Stimulated activated CD8-positive, alpha-beta memory T cell treated with anti-CD3 and anti-CD28 coated beads, Interleukin-7, amount 100 ng/mL, for 4 hours (primary cell): ENCODE data around the gene BOD1L1.
"Not testable (repeated sequence)": the region's sequence is repeated elsewhere in the genome, so short reads cannot be mapped to it uniquely, and the experiment has no call there.

Source experiments
- DNase-seq, 2 donors: peaks; one replicate each; pipeline ENCODE4 v3.0.0-alpha.2; 2020; ENCODE audit warnings: low read depth in 2 of 2

BOD1L1 gene

GRCh38 chr4:13618212-13618806 lies 9.2 kb downstream of the BOD1L1 start:
- no peak for DNase-seq

- DNase-seq = no peak
These were observed 9.7 kb downstream of the BOD1L1 start for GRCh38 chr4:13617801-13618200.

GRCh38 chr4:13616597-13616996 lies 10.9 kb downstream of the BOD1L1 start:
- DNase-seq = no peak

DNA sequence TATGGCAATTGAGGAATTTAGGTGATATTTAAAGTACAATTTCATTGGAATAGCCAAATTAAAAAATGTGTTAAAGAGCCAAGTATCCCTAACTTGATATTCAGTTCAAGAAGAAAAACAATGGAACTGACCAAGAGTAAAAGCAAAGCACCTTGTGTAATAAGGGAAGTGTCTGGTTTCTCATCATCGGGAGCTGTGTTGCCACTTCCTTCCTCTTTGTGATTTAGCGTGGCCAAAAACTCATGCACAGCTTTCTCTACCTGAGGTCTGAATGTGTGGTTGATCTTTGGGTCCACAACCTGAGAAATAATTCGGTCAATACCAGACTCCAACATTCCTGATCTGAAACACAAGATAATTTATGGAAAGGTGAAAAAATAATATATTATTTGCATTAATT lies 12.4 kb downstream of the BOD1L1 start:
- no peak for DNase-seq

DNA sequence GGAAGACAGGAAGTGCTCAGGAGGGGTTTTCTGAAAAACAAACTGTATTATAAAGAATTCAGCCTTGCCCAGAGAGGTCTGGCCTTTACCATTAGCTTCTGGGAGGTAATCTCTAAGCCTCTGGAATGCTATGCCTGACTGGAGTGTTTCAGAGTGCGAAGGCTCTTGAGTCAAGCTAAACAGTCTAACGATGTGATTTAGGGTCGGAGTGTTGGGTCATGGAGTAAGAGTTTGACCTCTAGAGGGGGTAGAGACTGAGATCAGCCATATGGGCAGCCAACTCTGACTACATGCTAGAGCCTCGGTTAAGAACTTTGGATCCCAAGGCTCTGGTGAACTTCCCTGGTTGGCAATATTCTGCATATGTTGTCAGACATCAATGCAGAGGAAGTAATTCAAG lies 15.0 kb downstream of the BOD1L1 start:
- DNase-seq = no peak

- no peak for DNase-seq
These were observed 16.2 kb downstream of the BOD1L1 start for GRCh38 chr4:13611283-13611842.

GRCh38 chr4:13605330-13605729 lies 22.2 kb downstream of the BOD1L1 start:
- DNase-seq = no peak

- no peak for DNase-seq
These were observed 25.7 kb downstream of the BOD1L1 start for GRCh38 chr4:13601848-13602247.

- no peak for DNase-seq
These were observed 26.5 kb downstream of the BOD1L1 start for GRCh38 chr4:13601048-13601447.

- DNase-seq = no peak
These were observed 28.4 kb downstream of the BOD1L1 start for GRCh38 chr4:13599159-13599558.

DNA sequence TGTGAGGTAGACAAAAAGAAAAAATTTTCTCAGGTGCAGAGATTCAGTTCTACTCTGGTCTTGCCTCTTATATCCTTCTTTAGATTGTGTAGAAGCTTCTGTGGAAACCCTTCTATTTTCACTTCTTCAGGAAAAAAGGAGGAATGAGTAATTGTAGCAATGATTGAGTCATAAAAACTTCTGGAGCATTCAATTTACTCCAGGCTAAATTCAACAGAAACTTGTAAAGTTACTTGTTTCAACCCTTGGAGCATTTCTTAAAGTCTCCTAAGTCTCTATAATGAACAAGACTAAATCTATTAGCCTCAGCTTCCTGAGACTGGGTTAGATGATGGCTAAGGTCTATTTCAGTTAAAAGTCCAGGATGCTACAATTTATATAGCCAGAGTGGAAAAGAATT lies 29.9 kb downstream of the BOD1L1 start:
- no peak for DNase-seq

DNA sequence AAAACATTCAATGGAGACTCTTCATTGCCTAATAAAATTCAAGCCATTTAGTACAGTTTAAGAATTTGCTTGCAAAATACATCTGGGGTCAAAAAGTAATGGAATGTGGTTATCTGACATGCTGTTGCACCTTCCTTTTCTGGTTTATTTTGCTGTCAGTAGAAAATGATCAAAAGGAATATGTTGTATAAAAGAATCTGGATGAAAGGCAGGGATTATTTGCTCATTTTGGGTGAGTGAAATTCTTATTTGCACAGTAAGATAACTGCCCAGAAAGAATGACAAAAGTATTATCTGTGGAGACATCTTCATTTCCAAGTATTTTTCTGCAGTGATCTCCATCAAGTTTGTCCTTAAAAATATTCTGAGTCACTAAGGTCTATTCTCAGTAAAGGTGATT lies 30.4 kb downstream of the BOD1L1 start:
- no peak for DNase-seq

- no peak for DNase-seq
These were observed 35.3 kb downstream of the BOD1L1 start for GRCh38 chr4:13592220-13592619.

DNA sequence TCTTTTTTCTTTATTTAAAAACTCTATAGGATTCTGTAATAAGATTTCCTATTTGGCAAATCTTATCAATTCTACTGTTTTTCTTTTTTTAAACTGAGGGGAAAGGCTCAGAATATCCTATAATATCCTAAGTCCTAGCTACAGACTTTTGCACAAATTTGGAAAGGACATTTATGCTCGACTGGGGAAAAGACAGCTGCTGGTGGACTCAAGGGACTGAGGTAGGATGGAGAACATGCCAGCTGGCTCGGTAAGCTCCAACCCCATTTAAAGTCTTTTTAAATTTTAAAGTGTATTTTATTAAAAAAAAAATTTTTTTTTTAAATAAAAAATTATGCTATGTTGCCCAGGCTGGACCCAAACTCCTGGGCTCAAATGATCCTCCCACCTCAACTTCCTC lies 36.8 kb downstream of the BOD1L1 start:
- DNase-seq = no peak

DNA sequence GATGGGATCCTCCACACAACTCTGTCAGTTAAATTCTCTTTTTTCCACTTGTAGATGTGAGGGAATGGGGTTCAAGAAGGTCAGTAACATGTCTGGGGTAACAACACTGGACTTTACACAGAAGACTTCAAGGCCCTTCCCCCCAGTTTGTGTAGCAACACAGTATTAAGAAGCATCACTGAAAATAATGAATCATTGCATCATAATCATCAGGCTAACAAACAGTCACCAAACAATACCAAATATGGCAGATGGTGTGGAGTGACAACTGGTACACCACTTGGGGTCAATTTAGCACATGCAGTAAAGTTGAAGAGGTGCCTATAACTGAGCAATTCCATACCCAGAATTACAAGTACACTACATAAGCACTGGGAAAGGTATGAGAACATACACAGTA lies 38.6 kb downstream of the BOD1L1 start:
- no peak for DNase-seq

DNA sequence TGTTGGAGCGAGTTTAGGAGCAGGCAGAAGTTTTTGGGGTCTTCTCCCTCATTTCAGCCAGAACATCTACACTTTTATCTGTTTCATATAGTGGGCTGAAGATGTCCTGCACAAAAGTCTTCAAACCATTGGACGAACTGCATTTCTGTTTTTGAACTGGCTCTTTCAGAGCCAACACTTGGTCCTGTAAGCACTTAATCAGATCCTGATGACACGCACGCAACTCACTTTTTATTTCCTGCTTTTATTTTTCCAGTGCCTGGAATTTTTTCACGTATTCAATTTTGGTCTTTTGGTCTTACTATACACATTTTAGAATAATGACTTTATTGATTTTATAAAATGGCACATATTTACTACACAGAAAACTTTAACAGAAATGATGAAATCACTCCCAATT lies 43.0 kb downstream of the BOD1L1 start:
- no peak for DNase-seq

DNA sequence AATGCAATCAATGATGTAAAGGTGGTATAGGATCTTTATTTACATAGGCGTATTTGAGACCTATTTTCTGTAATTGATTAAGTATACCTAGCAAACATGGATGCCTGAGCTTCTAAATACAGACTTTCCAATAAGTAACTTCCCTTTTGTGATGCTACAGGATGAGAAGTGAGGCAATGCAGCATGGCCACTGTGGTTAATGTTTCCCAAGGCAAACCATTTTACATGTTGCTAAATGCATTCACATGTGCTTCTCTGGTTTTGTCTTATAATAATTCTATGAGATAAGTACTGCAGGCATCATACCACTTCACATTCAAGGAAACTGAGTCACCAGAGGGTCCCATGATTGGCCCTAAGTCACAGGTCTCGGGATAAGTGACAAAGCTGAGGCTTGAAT lies 47.5 kb downstream of the BOD1L1 start:
- no peak for DNase-seq

- DNase-seq = no peak
These were observed 49.9 kb downstream of the BOD1L1 start for GRCh38 chr4:13577660-13578059.

GRCh38 chr4:13570916-13571315 lies 56.6 kb downstream of the BOD1L1 start:
- DNase-seq = no peak

DNA sequence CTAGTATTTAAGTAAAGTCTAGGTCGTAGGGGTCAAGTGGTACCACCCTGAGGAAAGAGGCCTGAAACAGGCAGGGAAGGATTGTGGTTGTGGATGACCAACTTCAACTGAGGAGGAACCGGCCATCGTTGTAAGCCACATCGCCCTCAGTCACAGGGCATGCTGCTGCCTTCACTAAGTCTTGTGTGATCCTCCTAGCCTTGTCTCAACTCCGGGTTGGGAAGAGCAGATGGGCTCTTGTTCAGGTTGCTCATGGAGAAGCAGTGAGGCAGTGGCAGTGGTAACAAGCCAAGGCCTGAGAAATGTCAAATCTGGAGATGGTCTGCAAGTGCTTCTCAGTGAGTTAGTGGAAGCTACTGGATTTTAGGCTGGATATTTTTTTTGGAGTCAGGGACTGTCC lies 60.4 kb downstream of the BOD1L1 start:
- DNase-seq = no peak

DNA sequence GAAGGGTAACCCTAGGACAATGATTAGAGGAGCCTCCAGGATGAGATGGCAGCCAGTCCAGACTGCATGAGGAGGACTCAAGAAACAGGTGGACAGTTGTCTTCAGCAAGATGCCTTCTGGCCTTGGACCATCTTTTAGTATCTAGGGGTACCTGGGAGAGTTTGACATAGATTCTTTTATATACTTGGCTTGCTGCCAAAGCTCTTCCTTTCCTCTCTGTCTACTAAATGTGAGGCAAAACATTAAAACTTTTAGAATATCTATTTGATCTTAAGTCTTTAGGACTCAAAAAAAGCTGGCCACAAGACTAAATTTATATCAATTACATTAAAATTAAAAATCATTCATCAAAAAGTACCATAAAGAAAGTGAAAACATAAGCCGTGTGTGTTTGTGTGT lies 64.6 kb downstream of the BOD1L1 start:
- DNase-seq = no peak

- DNase-seq = no peak
These were observed 65.9 kb downstream of the BOD1L1 start for GRCh38 chr4:13561673-13562072.

GRCh38 chr4:13560111-13560510 lies 67.4 kb downstream of the BOD1L1 start:
- DNase-seq = not testable (repeated sequence)

GRCh38 chr4:13559413-13559812 lies 68.1 kb downstream of the BOD1L1 start:
- DNase-seq = no peak
